ENCODE measurements around the gene ABCC3. TPM values are rescaled to one million over a fixed set of nuclear protein-coding genes. Genes with fewer than 3 reads are reported as not detected.
A peak's percentile ranks its signal among the peaks of the same experiment; 100 is the strongest.

Gene ABCC3
- 5.9 TPM for total RNA-seq

GRCh38 chr17:50634224-50634914 is at the start of gene ABCC3:
Gene ABCC3 (plus strand): TSS chr17:50634881. CDS start chr17:50634937, 56 bp downstream.
- DNase-seq, result no peak

- DNase-seq, result no peak
Measured at GRCh38 chr17:50585346-50585745, 49.3 kb upstream of the ABCC3 start.

- no peak for DNase-seq
Measured at GRCh38 chr17:50585891-50586290, 48.8 kb upstream of the ABCC3 start.

- DNase-seq, result no peak
Measured at GRCh38 chr17:50586421-50587247, 48.0 kb upstream of the ABCC3 start.

GRCh38 chr17:50587571-50587970 is 47.1 kb upstream of the ABCC3 start:
- no peak for DNase-seq

GRCh38 chr17:50588391-50589049 is 46.2 kb upstream of the ABCC3 start:
- DNase-seq, result no peak

- no peak for DNase-seq
Measured at GRCh38 chr17:50589095-50589705, 45.5 kb upstream of the ABCC3 start.

- DNase-seq, result no peak
Measured at GRCh38 chr17:50590946-50591737, 43.5 kb upstream of the ABCC3 start.

GRCh38 chr17:50593321-50593720 is 41.4 kb upstream of the ABCC3 start:
- DNase-seq, result no peak

- DNase-seq, result no peak
Measured at GRCh38 chr17:50594128-50594823, 40.4 kb upstream of the ABCC3 start.

- no peak for DNase-seq
Measured at GRCh38 chr17:50594892-50595291, 39.8 kb upstream of the ABCC3 start.

- no peak for DNase-seq
Measured at GRCh38 chr17:50596191-50597037, 38.3 kb upstream of the ABCC3 start.

- no peak for DNase-seq
Measured at GRCh38 chr17:50598487-50598886, 36.2 kb upstream of the ABCC3 start.

- no peak for DNase-seq
Measured at GRCh38 chr17:50599606-50600005, 35.1 kb upstream of the ABCC3 start.

- peak; percentile 51 for DNase-seq
Measured at GRCh38 chr17:50601823-50602375, 32.8 kb upstream of the ABCC3 start.

GRCh38 chr17:50602836-50603235 is 31.8 kb upstream of the ABCC3 start:
- no peak for DNase-seq

- no peak for DNase-seq
Measured at GRCh38 chr17:50603340-50603739, 31.3 kb upstream of the ABCC3 start.

GRCh38 chr17:50604513-50604912 is 30.2 kb upstream of the ABCC3 start:
- DNase-seq, result peak; percentile 94

GRCh38 chr17:50605429-50605828 is 29.3 kb upstream of the ABCC3 start:
- no peak for DNase-seq
